HEK293 (cell line): Measurements from ENCODE around the gene GPRC5B.

Experiments used
- CTCF ChIA-PET: fragments of 350-600 bp; formaldehyde crosslinking; extraction: SDS; loops from one replicate; lab custom pipeline; 2021; ENCODE audit warnings: antibody characterized with exemption; lab: Yijun Ruan, JAX
- POLR2A ChIA-PET: fragments of 300-600 bp; formaldehyde crosslinking; extraction: SDS; loops from one replicate; lab custom pipeline; 2020; ENCODE audit warnings: antibody characterized with exemption, inconsistent platforms; lab: Yijun Ruan, JAX
- H3K27ac ChIP-seq: fragments of 200-500 bp; sonication (Bioruptor generic); 2 replicates; pipeline ENCODE4 v1.5.1; 2014; ENCODE audit warnings: low read depth, low read length, control low read depth, inconsistent platforms; ENCODE audit errors: extremely low read depth
- H3K36me3 ChIP-seq, 2 experiments: fragments of 200-500 bp in 1 of 2; sonication (Bioruptor generic) in 1 of 2; 1 replicate in 1 of 2; 2 replicates in 1 of 2; pipeline ENCODE4 v1.5.1; 2014 to 2017; ENCODE audit warnings: inconsistent platforms in 2 of 2, low read length in 2 of 2; ENCODE audit not compliant: control insufficient read depth in 2 of 2, insufficient read depth in 1 of 2
- H3K4me1 ChIP-seq: fragments of 200-500 bp; sonication (Bioruptor generic); 2 replicates; pipeline ENCODE4 v1.5.1; 2014; ENCODE audit warnings: mild to moderate bottlenecking, low read length, inconsistent platforms; ENCODE audit not compliant: control insufficient read depth, insufficient read depth
- H3K4me3 ChIP-seq: 2 replicates; pipeline ENCODE4 v1.5.1; 2011; ENCODE audit warnings: low read depth, mild to moderate bottlenecking, control low read depth, low read length, moderate library complexity
- H3K9me3 ChIP-seq: fragments of 200-500 bp; sonication (Bioruptor generic); 2 replicates; pipeline ENCODE4 v1.5.1; 2014; ENCODE audit warnings: low read depth, low read length, inconsistent platforms; ENCODE audit not compliant: control insufficient read depth, insufficient read depth
- GLIS2 ChIP-seq: fragments of 450-650 bp; formaldehyde crosslinking; IDR thresholded peaks from 2 replicates; pipeline ENCODE4 v1.5.1; 2016; ENCODE audit warnings: missing biosample characterization, missing genetic modification characterization
- OSR2 ChIP-seq: fragments of 450-650 bp; formaldehyde crosslinking; IDR thresholded peaks from 2 replicates; pipeline ENCODE4 v1.5.1; 2016; ENCODE audit warnings: missing biosample characterization, missing genetic modification characterization
- RBAK ChIP-seq: fragments of 450-650 bp; formaldehyde crosslinking; IDR thresholded peaks from 2 replicates; pipeline ENCODE4 v1.5.1; 2016; ENCODE audit warnings: missing biosample characterization, missing genetic modification characterization
- SCRT2 ChIP-seq: fragments of 450-650 bp; formaldehyde crosslinking; IDR thresholded peaks from 2 replicates; pipeline ENCODE4 v1.5.1; 2016; ENCODE audit warnings: missing biosample characterization, missing genetic modification characterization
- SETDB1 ChIP-seq: IDR thresholded peaks from one replicate; pipeline ENCODE4 v1.6.1; 2017; ENCODE audit warnings: mild to moderate bottlenecking, low read length, moderate library complexity, mixed read lengths; ENCODE audit not compliant: insufficient read length
- SP2 ChIP-seq: fragments of 450-650 bp; formaldehyde crosslinking; IDR thresholded peaks from 2 replicates; pipeline ENCODE4 v1.5.1; 2016; ENCODE audit warnings: missing biosample characterization, missing genetic modification characterization
- SP3 ChIP-seq: fragments of 450-650 bp; formaldehyde crosslinking; IDR thresholded peaks from 2 replicates; pipeline ENCODE4 v1.5.1; 2016; ENCODE audit warnings: missing biosample characterization, missing genetic modification characterization
- TRIM28 ChIP-seq: IDR thresholded peaks from 2 replicates; pipeline ENCODE4 v1.6.1; 2011; ENCODE audit warnings: low read length, control low read depth, borderline replicate concordance
- ZFP3 ChIP-seq: fragments of 450-650 bp; formaldehyde crosslinking; IDR thresholded peaks from 2 replicates; pipeline ENCODE4 v1.5.1; 2016; ENCODE audit warnings: low read depth, missing biosample characterization, missing genetic modification characterization
- ZFP69B ChIP-seq: fragments of 450-650 bp; formaldehyde crosslinking; IDR thresholded peaks from 2 replicates; pipeline ENCODE4 v1.5.1; 2016; ENCODE audit warnings: missing biosample characterization, missing genetic modification characterization
- ZNF146 ChIP-seq: fragments of 450-650 bp; formaldehyde crosslinking; IDR thresholded peaks from 2 replicates; pipeline ENCODE4 v1.5.1; 2016; ENCODE audit warnings: missing biosample characterization, missing genetic modification characterization
- ZNF2 ChIP-seq: fragments of 450-650 bp; formaldehyde crosslinking; IDR thresholded peaks from 2 replicates; pipeline ENCODE4 v1.5.1; 2016; ENCODE audit warnings: missing biosample characterization, missing genetic modification characterization
- ZNF311 ChIP-seq: fragments of 450-650 bp; formaldehyde crosslinking; IDR thresholded peaks from 2 replicates; pipeline ENCODE4 v1.5.1; 2017; ENCODE audit warnings: missing biosample characterization, missing genetic modification characterization, borderline replicate concordance
- ZNF324 ChIP-seq: fragments of 450-650 bp; formaldehyde crosslinking; IDR thresholded peaks from 2 replicates; pipeline ENCODE4 v1.5.1; 2016; ENCODE audit warnings: missing biosample characterization, missing genetic modification characterization
- ZNF350 ChIP-seq: fragments of 450-650 bp; formaldehyde crosslinking; IDR thresholded peaks from 2 replicates; pipeline ENCODE4 v1.5.0; 2017; ENCODE audit warnings: missing biosample characterization, mild to moderate bottlenecking, missing genetic modification characterization
- ZNF416 ChIP-seq: fragments of 450-650 bp; formaldehyde crosslinking; IDR thresholded peaks from 2 replicates; pipeline ENCODE4 v1.5.1; 2016; ENCODE audit warnings: missing biosample characterization, missing genetic modification characterization
- ZNF571 ChIP-seq: fragments of 450-650 bp; formaldehyde crosslinking; IDR thresholded peaks from 2 replicates; pipeline ENCODE4 v1.5.0; 2017; ENCODE audit warnings: missing biosample characterization, missing genetic modification characterization
- ZNF791 ChIP-seq: fragments of 450-650 bp; formaldehyde crosslinking; IDR thresholded peaks from 2 replicates; pipeline ENCODE4 v1.5.1; 2016; ENCODE audit warnings: missing biosample characterization, missing genetic modification characterization
- ZNF830 ChIP-seq: fragments of 450-650 bp; IDR thresholded peaks from 2 replicates; pipeline ENCODE4 v1.5.0; 2018; ENCODE audit warnings: missing biosample characterization, missing genetic modification characterization, low read depth, mild to moderate bottlenecking, moderate library complexity
- ZNF837 ChIP-seq: fragments of 450-650 bp; formaldehyde crosslinking; IDR thresholded peaks from 2 replicates; pipeline ENCODE4 v1.5.1; 2016; ENCODE audit warnings: missing biosample characterization, missing genetic modification characterization
- TF ChIP-seq, protein P1 (sequence below): fragments of 450-650 bp; formaldehyde crosslinking; IDR thresholded peaks from 2 replicates; pipeline ENCODE4 v1.5.1; 2016; ENCODE audit warnings: missing biosample characterization, missing genetic modification characterization
- TF ChIP-seq, protein P2 (sequence below): fragments of 450-650 bp; formaldehyde crosslinking; IDR thresholded peaks from 2 replicates; pipeline ENCODE4 v1.5.1; 2016; ENCODE audit warnings: missing biosample characterization, missing genetic modification characterization
- TF ChIP-seq, protein P3 (sequence below): fragments of 450-650 bp; IDR thresholded peaks from 2 replicates; pipeline ENCODE4 v1.5.1; 2018; ENCODE audit warnings: missing biosample characterization, missing genetic modification characterization
- TF ChIP-seq, protein P4 (sequence below): fragments of 450-650 bp; formaldehyde crosslinking; IDR thresholded peaks from 2 replicates; pipeline ENCODE4 v1.5.1; 2016; ENCODE audit warnings: missing biosample characterization, missing genetic modification characterization, low read depth
- TF ChIP-seq, protein P5 (sequence below): fragments of 450-650 bp; formaldehyde crosslinking; IDR thresholded peaks from 2 replicates; pipeline ENCODE4 v1.5.1; 2016; ENCODE audit warnings: missing biosample characterization, missing genetic modification characterization
- TF ChIP-seq, protein P6 (sequence below): fragments of 450-650 bp; formaldehyde crosslinking; IDR thresholded peaks from 2 replicates; pipeline ENCODE4 v1.5.1; 2016; ENCODE audit warnings: missing biosample characterization, missing genetic modification characterization
- TF ChIP-seq, protein P7 (sequence below): fragments of 450-650 bp; formaldehyde crosslinking; IDR thresholded peaks from 2 replicates; pipeline ENCODE4 v1.5.1; 2017; ENCODE audit warnings: missing biosample characterization, mild to moderate bottlenecking, missing genetic modification characterization, moderate library complexity

GPRC5B gene

DNA sequence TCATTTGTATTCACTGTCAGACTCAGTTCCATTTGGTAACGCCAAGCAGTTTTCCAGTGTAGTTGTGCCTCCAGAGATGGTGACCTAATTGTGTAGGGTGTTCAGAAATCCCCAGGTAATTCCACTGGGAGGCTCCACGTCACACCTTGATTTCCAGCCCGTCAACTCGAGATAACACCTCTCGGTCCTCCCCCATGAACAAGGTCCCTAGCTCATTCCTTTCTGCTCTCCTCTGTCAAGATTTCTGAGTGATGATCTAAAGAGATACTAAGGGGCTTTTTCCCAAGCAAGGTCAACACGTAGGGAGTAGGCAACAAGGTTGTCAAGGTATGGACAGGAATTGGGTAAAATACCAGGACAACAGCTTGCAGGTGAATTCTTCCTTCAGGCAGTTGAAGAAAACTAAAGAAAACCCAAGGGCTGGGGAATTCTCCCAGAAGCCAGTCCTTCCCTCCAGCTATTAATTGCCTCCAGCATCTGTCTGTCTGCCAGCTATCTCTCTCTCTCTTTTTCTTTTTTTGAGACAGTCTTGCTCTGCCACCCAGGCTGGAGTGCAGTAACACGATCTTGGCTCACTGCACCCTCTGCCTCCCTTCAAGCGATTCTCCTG is 31.4 kb downstream of the GPRC5B start:
- no peak overlapping the region for H3K4me3 ChIP-seq
- CTCF ChIA-PET, result interaction anchor here (1.1 kb wide), 1 partner anchor 33 kb away, joined by 3 read pairs; no protein-coding TSS in a partner anchor
- H3K4me1 ChIP-seq, result peaks cover 10% of the 10 kb centered on the region
- no peaks in the 10 kb centered on the region for H3K9me3 ChIP-seq
- no peak overlapping the region for H3K27ac ChIP-seq
- TF ChIP-seq ZFP3, result no peak
- no peak for TF ChIP-seq SETDB1
- TF ChIP-seq, protein P1, sequence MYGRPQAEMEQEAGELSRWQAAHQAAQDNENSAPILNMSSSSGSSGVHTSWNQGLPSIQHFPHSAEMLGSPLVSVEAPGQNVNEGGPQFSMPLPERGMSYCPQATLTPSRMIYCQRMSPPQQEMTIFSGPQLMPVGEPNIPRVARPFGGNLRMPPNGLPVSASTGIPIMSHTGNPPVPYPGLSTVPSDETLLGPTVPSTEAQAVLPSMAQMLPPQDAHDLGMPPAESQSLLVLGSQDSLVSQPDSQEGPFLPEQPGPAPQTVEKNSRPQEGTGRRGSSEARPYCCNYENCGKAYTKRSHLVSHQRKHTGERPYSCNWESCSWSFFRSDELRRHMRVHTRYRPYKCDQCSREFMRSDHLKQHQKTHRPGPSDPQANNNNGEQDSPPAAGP, result no peak
- no peak for TF ChIP-seq ZNF830 (tag by site-specific recombination)
- TF ChIP-seq SP2 (tag by site-specific recombination), result no peak
- no peak for TF ChIP-seq ZNF311
- TF ChIP-seq SCRT2 (tag by site-specific recombination), result no peak
- no peak for TF ChIP-seq ZNF791
- TF ChIP-seq ZNF416, result no peak
- no peak for TF ChIP-seq ZNF571 (tag by site-specific recombination)
- no peak for TF ChIP-seq ZFP69B (tag by site-specific recombination)
- TF ChIP-seq GLIS2 (tag by site-specific recombination), result no peak
- TF ChIP-seq, protein P2, sequence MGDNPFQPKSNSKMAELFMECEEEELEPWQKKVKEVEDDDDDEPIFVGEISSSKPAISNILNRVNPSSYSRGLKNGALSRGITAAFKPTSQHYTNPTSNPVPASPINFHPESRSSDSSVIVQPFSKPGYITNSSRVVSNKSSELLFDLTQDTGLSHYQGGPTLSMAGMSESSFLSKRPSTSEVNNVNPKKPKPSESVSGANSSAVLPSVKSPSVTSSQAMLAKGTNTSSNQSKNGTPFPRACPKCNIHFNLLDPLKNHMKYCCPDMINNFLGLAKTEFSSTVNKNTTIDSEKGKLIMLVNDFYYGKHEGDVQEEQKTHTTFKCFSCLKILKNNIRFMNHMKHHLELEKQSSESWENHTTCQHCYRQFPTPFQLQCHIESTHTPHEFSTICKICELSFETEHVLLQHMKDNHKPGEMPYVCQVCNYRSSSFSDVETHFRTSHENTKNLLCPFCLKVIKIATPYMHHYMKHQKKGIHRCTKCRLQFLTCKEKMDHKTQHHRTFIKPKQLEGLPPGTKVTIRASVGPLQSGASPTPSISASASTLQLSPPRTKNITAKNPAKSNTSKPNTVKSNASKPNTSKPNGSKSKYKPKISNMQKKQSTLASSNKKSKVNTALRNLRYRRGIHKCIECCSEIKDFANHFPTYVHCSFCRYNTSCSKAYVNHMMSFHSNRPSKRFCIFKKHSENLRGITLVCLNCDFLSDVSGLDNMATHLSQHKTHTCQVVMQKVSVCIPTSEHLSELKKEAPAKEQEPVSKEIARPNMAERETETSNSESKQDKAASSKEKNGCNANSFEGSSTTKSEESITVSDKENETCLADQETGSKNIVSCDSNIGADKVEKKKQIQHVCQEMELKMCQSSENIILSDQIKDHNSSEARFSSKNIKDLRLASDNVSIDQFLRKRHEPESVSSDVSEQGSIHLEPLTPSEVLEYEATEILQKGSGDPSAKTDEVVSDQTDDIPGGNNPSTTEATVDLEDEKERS, result no peak
- TF ChIP-seq, all 188 proteins: peak for 0
- POLR2A ChIA-PET, result no interaction called here
- no peaks in the 10 kb centered on the region for H3K36me3 ChIP-seq

DNA sequence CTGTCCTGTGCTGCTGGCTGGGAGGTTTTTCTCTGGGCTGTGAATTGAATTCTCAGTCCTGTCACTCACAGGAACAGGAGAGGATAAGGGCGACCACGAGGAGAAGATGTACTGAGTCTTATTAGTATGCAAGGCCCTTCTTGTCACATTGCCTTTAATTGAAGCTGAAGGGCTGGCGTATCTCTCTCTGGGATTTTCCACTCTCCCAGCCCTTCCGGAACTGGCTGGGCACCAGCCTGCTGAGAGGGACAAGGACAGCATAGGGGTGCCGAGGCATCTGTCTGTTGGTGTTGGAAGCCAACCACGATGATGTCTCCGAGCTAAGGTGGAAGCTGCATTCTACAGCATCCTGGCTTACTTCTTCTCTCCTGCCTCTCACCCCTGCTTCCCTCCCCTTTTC is 33.2 kb downstream of the GPRC5B start:
- ChIA-PET CTCF (interaction anchor here (0.6 kb wide), 1 partner anchor 52 kb away, joined by 3 read pairs; no protein-coding TSS in a partner anchor), POLR2A (no interaction called here)
- no peak overlapping the region for H3K27ac ChIP-seq
- H3K36me3 ChIP-seq, result no peaks in the 10 kb centered on the region
- no peaks in the 10 kb centered on the region for H3K9me3 ChIP-seq
- no peaks in the 10 kb centered on the region for H3K4me1 ChIP-seq
- H3K4me3 ChIP-seq, result no peak overlapping the region
- no peak for TF ChIP-seq ZNF350
- TF ChIP-seq, protein P3, sequence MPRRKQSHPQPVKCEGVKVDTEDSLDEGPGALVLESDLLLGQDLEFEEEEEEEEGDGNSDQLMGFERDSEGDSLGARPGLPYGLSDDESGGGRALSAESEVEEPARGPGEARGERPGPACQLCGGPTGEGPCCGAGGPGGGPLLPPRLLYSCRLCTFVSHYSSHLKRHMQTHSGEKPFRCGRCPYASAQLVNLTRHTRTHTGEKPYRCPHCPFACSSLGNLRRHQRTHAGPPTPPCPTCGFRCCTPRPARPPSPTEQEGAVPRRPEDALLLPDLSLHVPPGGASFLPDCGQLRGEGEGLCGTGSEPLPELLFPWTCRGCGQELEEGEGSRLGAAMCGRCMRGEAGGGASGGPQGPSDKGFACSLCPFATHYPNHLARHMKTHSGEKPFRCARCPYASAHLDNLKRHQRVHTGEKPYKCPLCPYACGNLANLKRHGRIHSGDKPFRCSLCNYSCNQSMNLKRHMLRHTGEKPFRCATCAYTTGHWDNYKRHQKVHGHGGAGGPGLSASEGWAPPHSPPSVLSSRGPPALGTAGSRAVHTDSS (tag by site-specific recombination), result no peak
- no peak for TF ChIP-seq ZNF324 (tag by site-specific recombination)
- no peak for TF ChIP-seq ZNF311
- TF ChIP-seq ZNF2 (tag by site-specific recombination), result no peak
- TF ChIP-seq ZNF146, result no peak
- no peak for TF ChIP-seq SP3 (tag by site-specific recombination)
- TF ChIP-seq, protein P4, sequence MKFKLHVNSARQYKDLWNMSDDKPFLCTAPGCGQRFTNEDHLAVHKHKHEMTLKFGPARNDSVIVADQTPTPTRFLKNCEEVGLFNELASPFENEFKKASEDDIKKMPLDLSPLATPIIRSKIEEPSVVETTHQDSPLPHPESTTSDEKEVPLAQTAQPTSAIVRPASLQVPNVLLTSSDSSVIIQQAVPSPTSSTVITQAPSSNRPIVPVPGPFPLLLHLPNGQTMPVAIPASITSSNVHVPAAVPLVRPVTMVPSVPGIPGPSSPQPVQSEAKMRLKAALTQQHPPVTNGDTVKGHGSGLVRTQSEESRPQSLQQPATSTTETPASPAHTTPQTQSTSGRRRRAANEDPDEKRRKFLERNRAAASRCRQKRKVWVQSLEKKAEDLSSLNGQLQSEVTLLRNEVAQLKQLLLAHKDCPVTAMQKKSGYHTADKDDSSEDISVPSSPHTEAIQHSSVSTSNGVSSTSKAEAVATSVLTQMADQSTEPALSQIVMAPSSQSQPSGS (tag by site-specific recombination), result no peak
- TF ChIP-seq ZFP3, result no peak
- TF ChIP-seq, protein P5, sequence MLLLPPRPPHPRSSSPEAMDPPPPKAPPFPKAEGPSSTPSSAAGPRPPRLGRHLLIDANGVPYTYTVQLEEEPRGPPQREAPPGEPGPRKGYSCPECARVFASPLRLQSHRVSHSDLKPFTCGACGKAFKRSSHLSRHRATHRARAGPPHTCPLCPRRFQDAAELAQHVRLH (tag by site-specific recombination), result no peak
- TF ChIP-seq OSR2, result no peak
- no peak for TF ChIP-seq RBAK (tag by site-specific recombination)
- TF ChIP-seq, protein P6, sequence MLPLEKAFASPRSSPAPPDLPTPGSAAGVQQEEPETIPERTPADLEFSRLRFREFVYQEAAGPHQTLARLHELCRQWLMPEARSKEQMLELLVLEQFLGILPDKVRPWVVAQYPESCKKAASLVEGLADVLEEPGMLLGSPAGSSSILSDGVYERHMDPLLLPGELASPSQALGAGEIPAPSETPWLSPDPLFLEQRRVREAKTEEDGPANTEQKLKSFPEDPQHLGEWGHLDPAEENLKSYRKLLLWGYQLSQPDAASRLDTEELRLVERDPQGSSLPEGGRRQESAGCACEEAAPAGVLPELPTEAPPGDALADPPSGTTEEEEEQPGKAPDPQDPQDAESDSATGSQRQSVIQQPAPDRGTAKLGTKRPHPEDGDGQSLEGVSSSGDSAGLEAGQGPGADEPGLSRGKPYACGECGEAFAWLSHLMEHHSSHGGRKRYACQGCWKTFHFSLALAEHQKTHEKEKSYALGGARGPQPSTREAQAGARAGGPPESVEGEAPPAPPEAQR (tag by site-specific recombination), result no peak
- no peak for TF ChIP-seq TRIM28
- TF ChIP-seq ZNF837 (tag by site-specific recombination), result no peak
- TF ChIP-seq, protein P7, sequence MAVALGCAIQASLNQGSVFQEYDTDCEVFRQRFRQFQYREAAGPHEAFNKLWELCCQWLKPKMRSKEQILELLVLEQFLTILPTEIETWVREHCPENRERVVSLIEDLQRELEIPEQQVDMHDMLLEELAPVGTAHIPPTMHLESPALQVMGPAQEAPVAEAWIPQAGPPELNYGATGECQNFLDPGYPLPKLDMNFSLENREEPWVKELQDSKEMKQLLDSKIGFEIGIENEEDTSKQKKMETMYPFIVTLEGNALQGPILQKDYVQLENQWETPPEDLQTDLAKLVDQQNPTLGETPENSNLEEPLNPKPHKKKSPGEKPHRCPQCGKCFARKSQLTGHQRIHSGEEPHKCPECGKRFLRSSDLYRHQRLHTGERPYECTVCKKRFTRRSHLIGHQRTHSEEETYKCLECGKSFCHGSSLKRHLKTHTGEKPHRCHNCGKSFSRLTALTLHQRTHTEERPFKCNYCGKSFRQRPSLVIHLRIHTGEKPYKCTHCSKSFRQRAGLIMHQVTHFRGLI, result no peak
